LNCaP clone FGC (cell line): ENCODE measurements around the gene METTL24.
"Not testable (repeated sequence)": the region's sequence is repeated elsewhere in the genome, so short reads cannot be mapped to it uniquely, and the experiment has no call there.

Source experiments
- DNase-seq: peaks from one replicate; pipeline ENCODE4 v3.0.0-alpha.2; 2011; ENCODE audit warnings: low read depth
- H3K4me3 ChIP-seq: 2 replicates; pipeline ENCODE4 v1.5.1; 2011; ENCODE audit warnings: mild to moderate bottlenecking, low read depth, low read length, control low read depth
- TF ChIP-seq, protein P1 (sequence below): IDR thresholded peaks from 2 replicates; pipeline ENCODE4 v1.5.1; 2012; ENCODE audit warnings: mild to moderate bottlenecking; ENCODE audit not compliant: control insufficient read depth, insufficient read depth; ENCODE audit errors: extremely low read depth

METTL24 gene

DNA sequence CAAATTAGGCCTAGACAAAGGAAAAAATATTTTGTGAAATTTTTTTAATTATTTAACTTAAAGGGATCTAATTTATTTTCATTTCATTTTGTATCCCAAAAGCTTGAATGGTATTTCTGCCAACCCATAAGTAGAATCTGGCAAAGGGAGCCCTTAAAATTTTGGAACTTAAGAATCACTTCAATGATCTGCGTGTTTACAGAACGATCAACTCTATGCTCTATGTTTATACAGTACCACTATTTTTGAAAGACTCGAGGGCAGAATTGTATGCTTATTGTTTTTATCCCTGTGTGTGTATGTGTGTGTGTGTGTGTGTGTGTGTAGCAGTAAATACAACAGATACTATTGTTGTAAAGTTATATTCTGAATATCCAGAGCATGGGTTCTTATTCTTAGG lies 39.2 kb downstream of the METTL24 start:
- no peak overlapping the region for H3K4me3 ChIP-seq
- DNase-seq = no peak
- TF ChIP-seq, protein P1, sequence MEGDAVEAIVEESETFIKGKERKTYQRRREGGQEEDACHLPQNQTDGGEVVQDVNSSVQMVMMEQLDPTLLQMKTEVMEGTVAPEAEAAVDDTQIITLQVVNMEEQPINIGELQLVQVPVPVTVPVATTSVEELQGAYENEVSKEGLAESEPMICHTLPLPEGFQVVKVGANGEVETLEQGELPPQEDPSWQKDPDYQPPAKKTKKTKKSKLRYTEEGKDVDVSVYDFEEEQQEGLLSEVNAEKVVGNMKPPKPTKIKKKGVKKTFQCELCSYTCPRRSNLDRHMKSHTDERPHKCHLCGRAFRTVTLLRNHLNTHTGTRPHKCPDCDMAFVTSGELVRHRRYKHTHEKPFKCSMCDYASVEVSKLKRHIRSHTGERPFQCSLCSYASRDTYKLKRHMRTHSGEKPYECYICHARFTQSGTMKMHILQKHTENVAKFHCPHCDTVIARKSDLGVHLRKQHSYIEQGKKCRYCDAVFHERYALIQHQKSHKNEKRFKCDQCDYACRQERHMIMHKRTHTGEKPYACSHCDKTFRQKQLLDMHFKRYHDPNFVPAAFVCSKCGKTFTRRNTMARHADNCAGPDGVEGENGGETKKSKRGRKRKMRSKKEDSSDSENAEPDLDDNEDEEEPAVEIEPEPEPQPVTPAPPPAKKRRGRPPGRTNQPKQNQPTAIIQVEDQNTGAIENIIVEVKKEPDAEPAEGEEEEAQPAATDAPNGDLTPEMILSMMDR = no peak

DNA sequence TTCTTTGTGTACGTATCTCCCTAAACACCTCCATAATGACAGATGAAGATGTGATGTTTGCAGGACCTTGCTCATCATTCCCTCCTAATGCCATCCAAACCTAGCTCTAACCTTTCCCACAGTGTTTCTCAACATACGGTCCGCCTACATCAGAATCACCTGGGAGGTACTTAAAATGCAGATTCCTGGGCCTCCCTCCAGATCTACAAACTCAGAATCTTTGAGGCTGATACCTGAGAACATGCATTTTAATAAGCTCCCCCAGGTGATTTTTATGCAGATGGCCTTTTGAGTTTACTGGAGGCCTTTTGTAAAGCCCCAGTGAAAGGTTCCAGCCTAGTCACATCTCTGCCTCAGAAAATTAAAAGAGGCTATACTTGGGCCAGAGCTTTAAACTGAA lies 40.5 kb downstream of the METTL24 start:
- TF ChIP-seq, protein P1 = no peak
- no peak overlapping the region for H3K4me3 ChIP-seq
- DNase-seq = no peak

DNA sequence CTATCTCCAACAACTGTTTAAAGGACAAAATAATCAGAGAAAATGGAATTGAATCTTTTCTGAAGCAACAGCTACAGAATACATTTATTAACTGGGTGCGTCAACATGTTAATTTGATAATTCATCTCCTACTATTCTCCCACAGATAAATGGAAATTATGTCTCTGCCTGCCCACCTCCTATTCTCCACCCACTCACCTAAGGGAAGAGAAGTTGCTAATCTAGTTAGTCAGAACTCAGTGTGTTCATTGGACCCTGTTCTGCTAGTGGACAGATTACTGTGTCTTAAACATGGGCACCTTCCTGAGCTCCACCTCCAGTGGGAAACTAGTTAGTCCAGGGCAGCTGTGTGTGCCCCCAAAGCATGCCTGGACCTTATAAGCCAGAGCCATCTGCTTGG lies 41.0 kb downstream of the METTL24 start:
- TF ChIP-seq, protein P1 = no peak
- no peak overlapping the region for H3K4me3 ChIP-seq
- DNase-seq = no peak

DNA sequence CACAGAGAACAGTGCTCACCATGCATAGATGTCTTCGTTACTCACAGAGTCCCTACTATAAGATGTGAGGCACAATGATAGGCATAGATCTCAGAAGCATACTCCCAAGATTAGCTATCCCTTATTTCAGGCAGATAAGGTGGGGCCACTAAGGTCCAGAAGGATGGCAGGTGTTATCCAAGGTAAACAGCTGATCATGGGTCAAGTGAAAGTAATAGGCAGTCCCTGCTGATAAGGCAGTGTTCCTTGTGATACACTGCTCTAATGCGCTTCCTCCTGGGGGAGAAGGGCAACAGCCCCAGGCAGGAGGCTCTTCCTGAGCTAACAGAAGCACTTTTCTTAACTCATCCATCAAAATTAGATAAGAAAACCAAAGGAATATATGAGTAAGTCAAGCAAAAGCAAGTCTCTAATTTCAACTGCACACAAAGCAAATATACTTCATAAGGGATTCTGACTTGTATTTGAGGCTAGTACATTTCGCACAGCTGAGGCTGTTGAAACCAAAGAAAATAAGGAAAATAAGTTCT lies 42.2 kb downstream of the METTL24 start:
- TF ChIP-seq, protein P1 = no peak
- no peak overlapping the region for H3K4me3 ChIP-seq
- no peak for DNase-seq

DNA sequence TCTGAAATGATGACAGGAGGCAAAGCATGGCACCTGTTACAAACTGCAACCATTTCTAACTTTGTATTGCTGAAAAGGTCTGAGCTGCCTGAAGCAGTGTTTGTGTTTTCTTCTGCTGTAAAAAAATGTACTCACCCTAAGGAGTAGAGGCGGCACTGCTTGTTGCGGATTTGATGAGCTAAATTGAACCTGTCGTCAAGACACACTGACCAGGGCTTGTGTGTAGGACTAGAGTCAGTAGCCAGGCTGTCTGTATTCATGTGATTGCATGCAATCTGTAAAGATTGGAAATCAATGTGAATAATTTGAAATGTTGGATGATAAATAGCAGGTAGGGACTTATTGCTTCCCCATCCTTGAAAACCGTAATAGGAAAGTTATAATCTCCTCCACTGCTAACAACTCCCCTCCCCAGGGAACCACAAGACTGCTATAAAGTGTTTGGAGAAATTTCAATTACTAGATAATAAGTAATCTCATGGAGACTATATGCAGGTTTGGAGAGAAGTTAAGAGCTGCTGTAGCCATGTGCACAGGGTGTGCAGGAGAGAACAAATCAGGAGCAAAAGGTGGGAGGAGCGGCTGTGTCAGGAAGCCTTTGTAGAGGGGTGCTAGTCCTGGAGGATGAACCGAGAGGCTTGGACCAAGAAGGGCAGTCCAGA lies 42.8 kb downstream of the METTL24 start:
- TF ChIP-seq, protein P1 = no peak
- no peak overlapping the region for H3K4me3 ChIP-seq
- DNase-seq = no peak

DNA sequence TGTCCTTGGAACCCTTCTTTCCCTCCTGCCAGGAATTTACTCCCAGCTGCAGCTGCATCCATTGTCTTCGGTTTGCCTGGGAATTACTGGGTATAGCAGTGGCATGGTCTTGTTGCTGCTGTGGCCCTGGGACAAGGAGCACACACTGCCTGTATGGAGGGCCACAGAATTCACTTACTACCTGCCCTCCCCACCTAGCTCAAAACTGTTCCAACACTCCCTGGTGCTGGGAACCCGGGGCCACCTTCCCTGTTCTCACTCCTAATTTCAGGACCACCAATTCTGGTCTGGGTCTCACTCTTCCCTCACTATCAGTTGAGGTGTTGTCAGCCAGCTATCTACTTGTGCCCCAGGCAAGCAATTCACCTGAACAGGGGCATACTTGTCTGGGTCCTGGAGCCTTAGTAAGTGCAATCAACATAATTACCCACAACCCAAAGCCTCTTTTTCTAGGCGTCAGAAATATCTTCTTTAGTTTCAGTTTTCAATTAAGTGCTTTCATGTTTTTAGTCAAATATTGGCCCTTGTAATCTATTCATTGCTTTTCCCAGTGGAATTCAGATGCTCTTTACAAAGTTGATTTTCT lies 47.2 kb downstream of the METTL24 start:
- TF ChIP-seq, protein P1 = no peak
- no peak for DNase-seq
- H3K4me3 ChIP-seq = no peak overlapping the region

DNA sequence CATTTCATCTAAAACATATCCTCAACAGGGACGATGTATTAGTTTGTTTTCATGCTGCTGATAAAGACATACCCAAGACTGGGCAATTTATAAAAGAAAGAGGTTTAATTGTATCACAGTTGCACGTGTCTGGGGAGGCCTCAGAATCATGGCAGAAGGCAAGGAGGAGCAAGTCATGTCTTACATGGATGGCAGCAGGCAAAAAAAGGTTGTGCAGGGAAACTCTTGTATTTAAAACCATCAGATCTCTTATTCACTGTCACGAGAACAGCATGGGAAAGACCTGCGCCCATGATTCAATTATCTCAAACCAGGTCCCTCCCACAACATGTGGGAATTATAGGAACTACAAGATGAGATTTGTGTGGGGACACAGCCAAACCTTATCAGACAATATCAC lies 48.7 kb downstream of the METTL24 start:
- H3K4me3 ChIP-seq, DNase-seq: not testable (repeated sequence)
